ENCODE data around the gene CGNL1. TPM values are rescaled to one million over a fixed set of nuclear protein-coding genes. Genes with fewer than 3 reads are reported as not detected.

The CGNL1 gene
- total RNA-seq, 2 donors from 2014 or later: not detected

GRCh38 chr15:57337868-57338411, 38.4 kb upstream of the CGNL1 start:
- Mint-ChIP-seq H3K27me3 (peaks cover 57% of the 10 kb centered on the region), H3K36me3 (ENCODE audit: low read depth) (peaks cover 2% of the 10 kb centered on the region), H3K4me1 (no peaks in the 10 kb centered on the region), H3K4me3 (no peak overlapping the region), H3K27ac (no peak overlapping the region)
- ATAC-seq (no peak), DNase-seq (no peak)
- H3K9me3 ChIP-seq (ENCODE audit: control insufficient read depth, low read length, poor library complexity, severe bottlenecking): no peaks in the 10 kb centered on the region

DNA sequence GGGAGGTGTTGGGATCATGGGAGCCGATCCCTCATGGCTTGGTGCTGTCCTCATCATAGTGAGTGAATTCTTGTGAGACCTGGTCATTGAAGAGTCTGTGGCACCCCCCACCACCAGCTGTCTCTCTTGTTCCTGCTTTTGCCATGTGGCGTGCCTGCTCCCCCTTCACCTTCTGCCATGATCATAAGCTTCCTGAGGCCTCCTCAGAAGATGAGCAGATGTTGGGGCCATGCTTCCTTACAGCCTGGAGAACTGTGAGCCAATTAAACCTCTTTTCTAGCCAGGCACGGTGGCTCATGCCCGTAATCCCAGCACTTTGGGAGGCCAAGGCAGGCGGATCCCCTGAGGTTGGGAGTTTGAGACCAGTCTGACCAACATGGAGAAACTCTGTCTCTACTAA, 37.0 kb upstream of the CGNL1 start:
- Mint-ChIP-seq H3K4me1 (no peaks in the 10 kb centered on the region), H3K27me3 (peaks cover 51% of the 10 kb centered on the region), H3K27ac (no peak overlapping the region), H3K4me3 (no peak overlapping the region), H3K36me3 (ENCODE audit: low read depth) (no peaks in the 10 kb centered on the region)
- no peaks in the 10 kb centered on the region for H3K9me3 ChIP-seq (ENCODE audit: control insufficient read depth, low read length, poor library complexity, severe bottlenecking)
- DNase-seq (no peak), ATAC-seq (no peak)

DNA sequence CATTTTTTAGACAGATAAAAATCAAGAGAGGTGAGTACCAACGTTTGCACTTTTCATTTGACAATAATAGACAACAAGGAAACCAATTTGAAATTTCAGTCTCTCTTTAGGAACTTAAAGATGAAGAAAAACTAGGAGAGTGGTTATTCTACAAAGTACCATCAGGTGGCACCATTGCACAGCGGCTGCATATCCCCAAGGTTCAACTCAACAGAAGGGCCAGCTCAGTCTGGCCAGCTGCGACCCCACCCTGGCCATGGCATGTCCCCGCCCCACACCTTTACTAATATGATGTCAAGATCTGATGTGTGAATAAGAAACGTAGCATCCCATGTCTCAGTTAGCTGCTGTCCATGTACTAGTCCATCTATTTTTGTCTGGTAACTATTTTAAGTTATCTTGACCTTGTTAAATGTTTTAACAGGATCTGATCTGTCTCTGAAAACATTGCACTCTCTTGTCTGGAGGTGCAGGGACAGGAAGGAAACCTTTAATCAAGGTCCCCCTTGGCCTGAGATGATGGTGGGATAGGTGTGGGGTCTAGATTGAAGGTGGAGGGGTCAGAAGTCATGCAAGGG, 35.5 kb upstream of the CGNL1 start:
- DNase-seq: no peak
- H3K9me3 ChIP-seq (ENCODE audit: control insufficient read depth, low read length, poor library complexity, severe bottlenecking): no peaks in the 10 kb centered on the region
- ATAC-seq: no peak
- Mint-ChIP-seq H3K36me3 (ENCODE audit: low read depth) (peaks cover 2% of the 10 kb centered on the region), H3K4me1 (no peaks in the 10 kb centered on the region), H3K4me3 (no peak overlapping the region), H3K27ac (no peak overlapping the region), H3K27me3 (peaks cover 43% of the 10 kb centered on the region)

DNA sequence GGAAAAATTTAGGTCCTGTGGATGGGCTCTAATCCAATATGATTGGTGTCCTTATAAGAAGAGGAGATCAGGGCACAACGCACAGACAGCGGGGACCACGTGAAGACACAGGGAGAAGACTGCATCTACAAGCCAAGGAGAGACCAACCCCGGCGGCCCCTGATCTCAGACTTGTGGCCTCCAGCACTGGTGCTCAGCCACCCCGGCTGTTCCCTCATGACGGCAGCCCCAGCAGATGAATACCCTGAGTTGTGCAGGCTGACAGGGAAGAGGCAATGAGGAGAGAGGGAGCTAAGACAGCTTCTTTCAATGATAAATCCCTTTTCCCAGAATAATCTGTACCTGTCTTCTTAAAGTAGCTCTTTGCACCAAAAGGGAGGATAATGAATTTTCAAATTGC, 33.3 kb upstream of the CGNL1 start:
- Mint-ChIP-seq H3K4me3 (no peak overlapping the region), H3K27ac (no peak overlapping the region), H3K36me3 (ENCODE audit: low read depth) (peaks cover 2% of the 10 kb centered on the region), H3K27me3 (peaks cover 24% of the 10 kb centered on the region), H3K4me1 (no peaks in the 10 kb centered on the region)
- ATAC-seq: no peak
- DNase-seq: no peak
- no peaks in the 10 kb centered on the region for H3K9me3 ChIP-seq (ENCODE audit: control insufficient read depth, low read length, poor library complexity, severe bottlenecking)

- ATAC-seq (no peak), DNase-seq (no peak)
- Mint-ChIP-seq H3K27ac (no peak overlapping the region), H3K36me3 (ENCODE audit: low read depth) (peaks cover 2% of the 10 kb centered on the region), H3K4me3 (no peak overlapping the region), H3K4me1 (no peaks in the 10 kb centered on the region), H3K27me3 (peaks cover 24% of the 10 kb centered on the region)
- H3K9me3 ChIP-seq (ENCODE audit: control insufficient read depth, low read length, poor library complexity, severe bottlenecking): no peaks in the 10 kb centered on the region
Observed at GRCh38 chr15:57343498-57343897, 32.8 kb upstream of the CGNL1 start.

GRCh38 chr15:57344282-57344681, 32.0 kb upstream of the CGNL1 start:
- peaks cover 2% of the 10 kb centered on the region for H3K36me3 Mint-ChIP-seq (ENCODE audit: low read depth)
- H3K27me3 Mint-ChIP-seq: peaks cover 19% of the 10 kb centered on the region
- H3K27ac Mint-ChIP-seq: no peak overlapping the region
- no peaks in the 10 kb centered on the region for H3K9me3 ChIP-seq (ENCODE audit: control insufficient read depth, low read length, poor library complexity, severe bottlenecking)
- DNase-seq: no peak
- no peak overlapping the region for H3K4me3 Mint-ChIP-seq
- no peaks in the 10 kb centered on the region for H3K4me1 Mint-ChIP-seq
- no peak for ATAC-seq

- no peak for DNase-seq
Observed at GRCh38 chr15:57345584-57345983, 30.7 kb upstream of the CGNL1 start.

GRCh38 chr15:57348081-57348480, 28.2 kb upstream of the CGNL1 start:
- no peaks in the 10 kb centered on the region for H3K4me1 Mint-ChIP-seq
- no peak overlapping the region for H3K4me3 Mint-ChIP-seq
- no peak for ATAC-seq
- H3K27me3 Mint-ChIP-seq: peaks cover 11% of the 10 kb centered on the region
- no peak overlapping the region for H3K27ac Mint-ChIP-seq
- no peaks in the 10 kb centered on the region for H3K9me3 ChIP-seq (ENCODE audit: control insufficient read depth, low read length, poor library complexity, severe bottlenecking)
- H3K36me3 Mint-ChIP-seq (ENCODE audit: low read depth): peaks cover 2% of the 10 kb centered on the region
- DNase-seq: no peak

More at GRCh38 chr15:57345584-57345983, 30.7 kb upstream of the CGNL1 start:
- H3K9me3 ChIP-seq (ENCODE audit: control insufficient read depth, low read length, poor library complexity, severe bottlenecking): no peaks in the 10 kb centered on the region
- peaks cover 16% of the 10 kb centered on the region for H3K27me3 Mint-ChIP-seq
- no peaks in the 10 kb centered on the region for H3K4me1 Mint-ChIP-seq
- H3K36me3 Mint-ChIP-seq (ENCODE audit: low read depth): peaks cover 2% of the 10 kb centered on the region
- no peak for ATAC-seq
- no peak overlapping the region for H3K27ac Mint-ChIP-seq
- H3K4me3 Mint-ChIP-seq: no peak overlapping the region

DNA sequence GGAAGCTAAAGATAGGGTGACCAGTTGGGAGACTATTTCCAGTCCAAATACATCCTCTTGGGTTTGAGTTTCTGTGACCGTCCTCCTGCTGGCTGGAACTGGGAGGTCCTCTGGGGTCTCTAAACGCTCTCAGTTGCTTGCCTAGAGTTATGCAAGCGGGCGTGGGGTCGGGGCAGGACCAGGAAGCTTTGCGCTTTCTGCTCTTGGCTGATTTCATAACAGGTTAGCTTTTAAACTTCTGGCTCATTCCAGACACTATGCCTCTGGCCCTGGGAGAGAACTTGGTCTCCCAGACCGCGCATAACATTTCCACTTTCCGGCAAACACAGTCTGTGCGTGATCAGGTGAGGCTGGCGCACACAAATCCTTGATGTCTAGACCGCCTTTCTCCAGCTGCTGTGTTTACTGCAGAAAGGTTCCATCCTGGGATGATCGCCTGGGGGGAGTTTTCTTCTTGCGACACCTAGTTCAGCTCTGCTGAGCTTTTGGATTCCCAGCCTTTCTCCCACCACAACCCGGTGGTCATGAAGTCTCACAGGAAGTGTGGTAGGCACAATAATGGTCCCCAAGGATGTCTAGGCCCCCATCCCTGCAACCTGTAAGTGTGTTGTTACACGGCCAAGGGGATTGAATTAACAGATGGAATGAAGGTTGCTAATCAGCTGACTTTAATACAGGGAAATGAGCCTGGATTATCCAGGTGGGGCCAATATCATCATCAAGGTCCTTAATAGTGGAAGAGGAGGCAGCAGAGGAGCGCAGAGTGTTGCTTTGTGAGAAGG, 23.6 kb upstream of the CGNL1 start:
- H3K4me3 Mint-ChIP-seq: no peak overlapping the region
- H3K36me3 Mint-ChIP-seq (ENCODE audit: low read depth): no peaks in the 10 kb centered on the region
- no peaks in the 10 kb centered on the region for H3K4me1 Mint-ChIP-seq
- ATAC-seq: no peak
- no peaks in the 10 kb centered on the region for H3K9me3 ChIP-seq (ENCODE audit: control insufficient read depth, low read length, poor library complexity, severe bottlenecking)
- H3K27me3 Mint-ChIP-seq: peaks cover 40% of the 10 kb centered on the region
- DNase-seq: no peak
- H3K27ac Mint-ChIP-seq: no peak overlapping the region

DNA sequence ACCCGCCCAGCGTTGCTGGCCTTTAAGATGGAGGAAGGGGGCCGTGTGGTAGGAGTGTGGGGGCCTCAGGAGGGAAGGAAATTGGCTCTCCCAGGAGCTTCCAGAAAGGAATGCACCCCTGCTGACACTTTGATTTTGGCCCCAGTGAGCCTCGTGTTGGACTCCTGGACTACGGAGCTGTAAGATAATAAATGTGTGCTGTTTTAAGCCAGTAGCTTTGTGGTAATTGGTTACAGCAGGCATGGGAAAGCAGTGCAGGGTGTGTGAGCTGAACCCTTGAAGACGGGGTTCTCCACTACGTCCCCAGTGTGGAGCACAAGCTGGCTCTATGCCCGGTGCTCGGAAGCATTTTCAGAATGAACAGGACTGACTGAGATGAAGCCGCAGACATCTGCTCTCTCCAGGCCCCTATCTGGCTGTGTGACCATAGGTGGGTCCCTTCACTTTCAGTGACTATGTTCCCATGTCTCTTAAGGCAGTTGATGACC, 22.9 kb upstream of the CGNL1 start:
- H3K9me3 ChIP-seq (ENCODE audit: control insufficient read depth, low read length, poor library complexity, severe bottlenecking): no peaks in the 10 kb centered on the region
- H3K36me3 Mint-ChIP-seq (ENCODE audit: low read depth): no peaks in the 10 kb centered on the region
- no peak overlapping the region for H3K27ac Mint-ChIP-seq
- peaks cover 42% of the 10 kb centered on the region for H3K27me3 Mint-ChIP-seq
- H3K4me1 Mint-ChIP-seq: no peaks in the 10 kb centered on the region
- DNase-seq (no peak), ATAC-seq (no peak)
- H3K4me3 Mint-ChIP-seq: no peak overlapping the region

DNA sequence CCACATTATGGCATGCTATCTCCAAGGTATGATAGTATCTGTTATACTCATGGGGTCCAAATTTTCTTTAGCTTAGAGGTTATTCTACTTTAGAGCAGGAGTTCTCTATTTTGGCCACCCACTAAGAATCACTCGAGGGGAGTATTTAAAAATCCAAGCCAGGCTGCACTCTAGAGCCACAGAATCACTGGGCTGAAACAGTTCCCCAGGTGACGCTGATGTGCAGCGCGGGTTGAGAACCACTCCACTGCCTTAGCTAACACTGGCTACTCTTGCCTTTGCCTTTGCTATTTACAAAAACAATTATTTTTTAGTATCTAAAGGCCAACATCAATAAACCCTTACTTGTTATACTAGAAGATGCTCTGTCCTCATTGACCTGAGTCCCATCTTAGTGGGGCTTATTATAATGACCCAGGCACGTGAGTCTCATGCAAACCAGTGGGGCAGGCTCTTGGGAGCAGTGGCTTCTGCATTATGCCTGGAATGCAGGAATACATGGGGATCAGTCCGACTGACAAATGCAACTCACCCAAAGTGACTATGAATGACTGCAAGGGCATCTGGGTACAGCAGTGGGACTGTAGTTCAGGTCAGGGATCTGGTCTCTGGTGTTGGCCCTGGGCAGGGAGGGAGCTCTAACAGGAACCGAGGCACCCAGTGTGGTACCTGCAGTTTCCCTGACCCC, 21.7 kb upstream of the CGNL1 start:
- Mint-ChIP-seq H3K4me1 (no peaks in the 10 kb centered on the region), H3K36me3 (ENCODE audit: low read depth) (no peaks in the 10 kb centered on the region), H3K27me3 (peaks cover 42% of the 10 kb centered on the region), H3K27ac (no peak overlapping the region), H3K4me3 (no peak overlapping the region)
- ATAC-seq: no peak
- DNase-seq: no peak
- no peaks in the 10 kb centered on the region for H3K9me3 ChIP-seq (ENCODE audit: control insufficient read depth, low read length, poor library complexity, severe bottlenecking)

DNA sequence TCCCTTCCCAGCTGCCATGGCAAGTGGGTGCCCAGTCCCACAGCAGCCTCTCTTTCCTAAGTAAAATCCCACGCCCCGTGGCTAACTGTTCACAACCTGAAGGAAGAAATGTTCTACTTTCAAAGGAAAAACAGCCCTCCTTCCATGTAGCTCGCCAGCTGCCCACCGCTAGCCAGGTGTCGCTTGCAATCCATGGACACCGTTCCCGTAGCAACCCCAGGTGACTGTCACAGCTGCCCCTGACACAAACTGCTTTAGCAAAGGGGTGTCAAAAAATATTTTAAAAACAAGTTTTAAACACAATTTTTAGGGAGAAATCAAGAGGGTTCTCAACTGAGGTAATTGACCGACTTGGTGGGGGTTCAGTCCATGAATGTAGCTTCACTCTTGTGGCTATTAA, 21.0 kb upstream of the CGNL1 start:
- ATAC-seq (no peak), DNase-seq (no peak)
- Mint-ChIP-seq H3K4me3 (no peak overlapping the region), H3K4me1 (no peaks in the 10 kb centered on the region), H3K27me3 (peaks cover 42% of the 10 kb centered on the region), H3K27ac (no peak overlapping the region), H3K36me3 (ENCODE audit: low read depth) (no peaks in the 10 kb centered on the region)
- no peaks in the 10 kb centered on the region for H3K9me3 ChIP-seq (ENCODE audit: control insufficient read depth, low read length, poor library complexity, severe bottlenecking)

DNA sequence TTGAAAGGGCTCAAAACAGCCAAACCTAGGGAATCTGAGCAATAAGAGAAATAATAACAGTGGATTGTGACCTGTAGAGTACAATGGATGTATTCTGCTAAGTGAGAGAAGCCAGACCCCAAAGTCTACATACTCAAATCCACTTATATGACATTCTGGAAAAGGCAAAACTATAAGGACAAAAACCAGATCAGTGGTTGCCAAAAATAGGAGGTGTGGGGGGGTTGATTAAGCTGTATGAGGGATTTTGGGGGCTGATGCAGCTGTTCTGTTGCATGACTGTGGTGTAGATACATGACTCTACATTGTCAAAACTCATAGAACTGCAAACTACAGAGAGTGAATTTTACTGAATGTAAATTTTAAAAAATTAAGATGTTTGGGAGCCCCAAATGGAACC, 20.1 kb upstream of the CGNL1 start:
- DNase-seq (no peak), ATAC-seq (no peak)
- Mint-ChIP-seq H3K27me3 (peaks cover 42% of the 10 kb centered on the region), H3K36me3 (ENCODE audit: low read depth) (no peaks in the 10 kb centered on the region), H3K4me1 (no peaks in the 10 kb centered on the region), H3K4me3 (no peak overlapping the region), H3K27ac (no peak overlapping the region)
- no peaks in the 10 kb centered on the region for H3K9me3 ChIP-seq (ENCODE audit: control insufficient read depth, low read length, poor library complexity, severe bottlenecking)
